ENCODE measurements around the gene GALNT17.

DNA sequence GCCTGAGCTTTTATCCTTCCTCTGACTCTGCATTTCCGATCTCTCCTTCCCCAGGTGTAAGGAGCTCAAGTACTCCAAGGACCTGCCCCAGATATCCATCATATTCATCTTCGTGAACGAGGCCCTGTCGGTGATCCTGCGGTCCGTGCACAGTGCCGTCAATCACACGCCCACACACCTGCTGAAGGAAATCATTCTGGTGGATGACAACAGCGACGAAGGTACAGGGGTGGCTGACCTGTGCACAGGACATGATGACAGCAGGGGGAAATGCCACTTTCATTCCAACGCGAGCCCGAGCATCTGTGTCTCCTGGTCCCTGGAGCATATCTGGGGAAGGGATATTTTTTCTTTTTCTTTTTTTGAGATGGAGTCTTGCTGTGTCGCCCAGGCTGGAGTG lies 256.2 kb downstream of the GALNT17 start:
- TF ChIP-seq CTCF (IDR thresholded peaks at IDR 0.05; ENCODE audit: borderline replicate concordance, extremely low read depth, low read length, poor library complexity, severe bottlenecking) = no peak
- no peak for TF ChIP-seq EZH2 (IDR thresholded peaks at IDR 0.05; ENCODE audit: borderline replicate concordance, low read depth, low read length, severe bottlenecking)

All from DND-41 (cell line).